Stimulated activated CD4-positive, alpha-beta T cell treated with anti-CD3 and anti-CD28 coated beads, TNF-alpha, amount 100 ng/mL, for 24 hours (primary cell): ENCODE results near the gene SCUBE1.

Source experiments
- DNase-seq, 3 experiments: peaks; one replicate each; pipeline ENCODE4 v3.0.0-alpha.2; 2020; ENCODE audit warnings: low read depth in 3 of 3

SCUBE1 gene

DNA sequence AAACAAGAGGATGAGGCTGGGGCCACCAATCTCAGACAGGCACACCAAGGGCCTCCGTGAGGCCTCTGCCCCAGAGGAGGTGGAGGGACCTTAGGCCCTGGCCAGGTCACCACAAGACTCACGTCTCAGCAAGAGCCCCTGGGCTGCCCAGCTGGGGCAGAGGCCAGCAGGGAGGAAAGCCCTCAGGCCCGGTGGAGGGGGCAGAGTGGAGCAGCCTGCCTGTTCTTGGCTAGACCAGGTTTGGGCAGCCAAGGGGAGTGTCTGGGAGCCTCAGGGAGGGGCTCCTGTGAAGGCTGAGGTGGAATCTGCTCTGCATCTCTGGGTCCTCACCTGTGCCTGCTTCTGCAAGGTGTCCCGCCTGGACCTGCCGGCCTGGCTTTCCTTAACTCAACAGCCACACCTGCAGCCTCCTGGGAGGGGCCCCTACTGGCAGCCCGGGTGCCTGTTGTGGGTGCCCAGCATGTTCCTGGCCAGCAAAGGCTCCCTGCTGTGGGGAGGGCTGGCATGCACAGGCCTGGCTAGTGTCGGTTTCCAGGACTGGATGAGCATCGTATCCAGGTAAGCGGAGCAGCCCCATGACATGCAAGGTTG is 168.1 kb downstream of the SCUBE1 start:
- no peak for DNase-seq

- no peak for DNase-seq
Measured at GRCh38 chr22:43173976-43174720, 169.0 kb downstream of the SCUBE1 start.

- no peak for DNase-seq
Measured at GRCh38 chr22:43173566-43173965, 169.6 kb downstream of the SCUBE1 start.

DNA sequence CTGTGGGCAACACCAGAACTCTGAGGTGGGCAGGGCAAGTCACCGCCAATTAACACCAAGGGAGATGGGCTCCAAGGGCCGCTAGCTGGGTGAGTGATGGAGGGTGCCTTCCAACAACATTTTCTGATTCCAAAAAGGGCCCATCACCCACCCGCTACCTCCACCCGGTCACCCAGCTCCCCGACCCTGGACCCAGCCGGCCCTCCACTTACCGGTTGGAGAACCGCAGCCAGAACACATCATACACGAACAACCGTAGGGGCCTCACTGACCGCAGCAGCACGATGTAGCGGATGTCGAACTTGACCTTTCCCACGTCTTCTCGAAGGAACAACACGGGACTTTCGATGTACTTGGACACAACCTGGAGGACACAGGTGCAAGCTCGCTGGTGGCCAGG is 171.0 kb downstream of the SCUBE1 start:
- no peak for DNase-seq

DNA sequence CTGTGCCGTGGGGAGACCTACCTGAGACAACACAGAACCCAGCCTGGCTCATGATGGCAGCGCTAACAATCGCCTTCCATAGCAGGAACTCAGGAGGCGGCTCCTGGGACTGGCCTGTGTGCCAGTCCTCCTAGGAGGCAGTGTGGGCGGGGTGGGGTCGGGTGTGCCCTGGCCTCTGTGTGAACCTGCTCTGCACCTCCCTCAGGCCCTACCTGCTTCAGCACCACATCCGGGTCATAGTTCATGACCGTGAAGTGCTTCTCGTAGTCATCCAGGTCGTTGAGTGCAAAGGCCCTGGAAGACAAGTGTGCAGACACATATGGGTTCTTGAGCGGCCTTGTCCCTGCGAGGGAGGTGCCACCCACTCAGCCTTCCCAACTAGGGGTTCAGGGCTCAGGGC is 171.6 kb downstream of the SCUBE1 start:
- DNase-seq: no peak

DNA sequence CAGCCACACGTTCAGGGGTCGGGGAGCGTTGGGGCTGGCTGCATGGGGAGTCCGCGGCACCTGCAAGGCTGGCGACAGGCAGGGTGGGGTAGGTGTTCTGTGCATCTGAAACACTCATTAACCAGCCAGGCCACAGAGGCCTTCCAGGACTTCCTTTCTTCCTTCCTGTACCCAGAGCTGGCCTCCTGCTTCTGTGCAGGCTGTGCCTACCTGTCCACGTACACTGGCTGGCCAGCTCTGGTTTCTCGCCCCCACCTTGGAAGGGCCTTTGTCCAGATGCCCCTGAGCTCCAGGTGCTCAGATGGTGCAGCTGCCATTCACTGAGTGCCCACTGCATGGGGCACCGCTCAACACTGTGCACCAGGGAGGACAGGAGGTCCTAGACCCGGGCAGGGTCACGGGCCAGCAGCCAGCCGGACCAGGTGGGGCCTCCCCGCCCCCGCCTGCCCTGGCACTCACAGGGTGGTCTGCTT is 172.1 kb downstream of the SCUBE1 start:
- no peak for DNase-seq

DNA sequence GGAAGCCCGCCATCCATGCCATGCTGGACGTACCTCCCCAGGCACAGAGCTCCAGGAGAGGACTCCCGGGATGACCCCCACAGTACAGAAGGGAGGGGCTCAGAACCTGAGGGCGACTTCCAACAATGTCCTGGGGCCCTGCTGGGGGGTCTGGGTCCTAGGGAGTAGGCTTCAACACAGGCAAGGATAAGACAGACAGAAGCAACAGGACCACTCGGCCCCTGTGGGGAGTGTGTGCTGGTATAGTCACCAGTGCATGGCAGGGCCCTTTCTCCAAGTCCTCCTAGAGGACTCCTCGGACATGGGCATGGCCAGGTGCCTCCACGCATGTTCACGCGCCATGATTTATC is 173.1 kb downstream of the SCUBE1 start:
- no peak for DNase-seq

GRCh38 chr22:43169310-43170130 is 173.7 kb downstream of the SCUBE1 start:
- DNase-seq: no peak

DNA sequence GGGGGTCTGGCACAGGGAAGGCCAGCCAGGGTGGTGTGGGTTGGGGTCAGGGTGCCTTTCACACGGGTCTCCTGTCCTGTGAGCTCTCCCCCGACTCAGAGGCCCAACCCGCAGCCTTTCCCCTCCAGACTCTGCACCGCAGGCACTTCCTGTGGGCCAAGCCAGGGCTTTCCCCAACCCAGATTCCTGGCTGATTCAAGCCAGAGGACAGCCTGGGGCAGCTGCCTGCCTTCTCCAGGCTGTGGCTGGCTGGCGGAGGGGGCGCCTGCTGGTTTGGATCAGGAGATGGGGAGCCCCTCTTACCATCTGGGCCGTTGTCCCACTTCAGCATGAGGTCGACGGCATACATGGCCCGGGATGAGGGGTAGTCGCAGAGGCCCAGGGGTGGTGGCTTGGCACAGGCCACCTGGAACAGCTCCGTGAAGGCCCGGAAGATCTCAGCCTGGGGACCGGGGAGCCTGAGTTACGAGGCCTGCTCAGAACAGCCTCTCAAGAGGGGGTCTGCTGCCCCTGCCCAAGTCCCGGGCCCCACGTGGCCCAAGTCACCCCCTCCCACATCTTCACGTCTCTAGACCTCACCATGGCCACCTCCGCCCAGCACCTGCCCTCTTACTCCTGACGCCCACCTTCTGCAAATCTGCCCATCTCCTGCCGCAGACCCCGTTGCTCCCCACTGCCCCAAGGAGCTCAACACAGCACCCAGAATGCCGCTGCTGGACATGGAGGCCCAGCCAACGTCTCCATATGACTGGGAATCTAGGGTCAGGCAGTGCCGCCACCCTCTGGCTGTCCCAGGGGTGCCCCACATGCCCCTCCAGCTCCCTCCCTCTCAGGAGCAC is 174.5 kb downstream of the SCUBE1 start:
- no peak for DNase-seq

DNA sequence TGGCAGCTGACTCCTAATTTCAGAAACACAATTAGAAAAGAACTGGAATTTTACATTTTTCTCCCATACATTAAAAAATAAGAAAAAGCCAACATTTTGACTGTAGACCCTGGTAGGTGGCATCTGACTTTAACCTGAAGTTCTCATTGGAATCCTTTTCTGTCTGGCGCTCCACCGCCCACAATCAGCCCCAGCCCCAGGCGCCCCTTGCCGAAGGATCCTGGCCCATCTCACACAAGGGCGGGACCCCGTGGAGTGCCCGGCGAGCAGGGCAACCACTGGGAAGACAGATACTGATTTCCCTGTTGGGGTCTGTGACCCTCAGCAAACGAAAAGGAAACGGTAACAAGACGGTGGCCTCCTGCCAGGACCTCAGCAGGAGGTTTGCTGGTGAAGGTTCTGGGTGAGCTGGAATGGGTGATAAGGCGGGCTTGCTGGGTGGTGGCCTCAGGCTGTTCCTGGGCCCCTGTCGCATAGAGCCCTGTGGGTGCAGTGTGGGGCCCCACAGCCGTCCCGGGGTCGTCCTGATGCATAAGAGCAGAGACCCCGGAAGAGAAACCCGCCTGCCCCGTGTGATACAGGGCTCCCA is 176.1 kb downstream of the SCUBE1 start:
- DNase-seq: no peak

- no peak for DNase-seq
Measured at GRCh38 chr22:43166132-43166930, 176.8 kb downstream of the SCUBE1 start.

GRCh38 chr22:43164636-43165035 is 178.5 kb downstream of the SCUBE1 start:
- no peak for DNase-seq

GRCh38 chr22:43163241-43163795 is 179.9 kb downstream of the SCUBE1 start:
- no peak for DNase-seq

DNA sequence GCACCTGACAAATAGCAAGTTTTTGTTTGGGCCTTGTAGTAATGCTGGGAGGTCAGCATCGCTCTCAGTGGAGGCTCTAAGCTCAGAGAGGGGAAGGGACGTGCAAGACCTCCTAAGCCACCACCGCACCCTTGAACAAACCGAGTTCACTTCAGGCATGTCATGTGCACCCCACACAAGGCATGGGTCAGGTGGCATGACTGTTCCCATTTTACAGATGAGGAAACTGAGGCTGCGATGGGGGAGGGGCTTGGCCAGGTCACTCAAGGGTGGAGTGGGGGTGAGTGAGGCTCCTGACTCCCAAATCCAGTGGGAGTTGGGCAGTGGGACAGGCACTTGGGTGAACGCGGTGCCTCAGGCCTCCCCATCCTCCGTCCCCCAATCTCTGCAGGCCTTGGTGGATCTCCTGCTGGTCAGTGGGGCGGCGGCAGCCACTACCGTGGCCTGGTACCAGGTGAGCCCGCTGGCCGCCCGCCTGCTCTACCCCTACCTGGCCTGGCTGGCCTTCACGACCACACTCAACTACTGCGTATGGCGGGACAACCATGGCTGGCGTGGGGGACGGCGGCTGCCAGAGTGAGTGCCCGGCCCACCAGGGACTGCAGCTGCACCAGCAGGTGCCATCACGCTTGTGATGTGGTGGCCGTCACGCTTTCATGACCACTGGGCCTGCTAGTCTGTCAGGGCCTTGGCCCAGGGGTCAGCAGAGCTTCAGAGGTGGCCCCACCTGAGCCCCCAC is 180.6 kb downstream of the SCUBE1 start:
- DNase-seq: no peak

DNA sequence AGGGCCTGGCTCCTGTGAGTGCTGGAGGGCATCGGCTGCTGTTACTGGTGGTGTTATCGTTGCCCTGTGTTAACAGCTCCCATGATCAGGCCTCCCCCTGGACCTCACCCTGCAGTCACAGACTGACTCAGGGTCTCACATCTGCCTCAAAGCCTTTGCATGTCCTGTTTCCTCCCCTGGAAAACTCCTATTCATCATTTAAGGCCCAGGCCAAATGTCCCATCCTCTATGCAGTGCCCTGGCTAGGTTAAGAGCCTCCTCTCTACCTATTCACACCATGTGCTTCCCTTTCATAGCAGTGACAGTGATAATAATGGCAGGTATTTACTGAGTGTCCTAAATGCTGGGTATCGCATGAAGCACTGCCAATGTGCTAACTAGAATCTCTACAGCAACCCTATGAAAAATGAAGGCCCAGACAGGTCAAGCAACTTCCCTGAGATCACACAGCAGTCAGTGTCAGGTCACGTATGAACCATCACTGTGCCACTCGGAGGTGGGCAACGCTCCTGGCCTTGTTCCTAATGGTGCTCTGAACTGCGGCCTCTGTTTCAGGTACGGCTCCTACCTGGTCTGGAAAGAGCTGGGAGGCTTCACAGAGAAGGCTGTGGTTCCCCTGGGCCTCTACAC is 182.6 kb downstream of the SCUBE1 start:
- DNase-seq: no peak

DNA sequence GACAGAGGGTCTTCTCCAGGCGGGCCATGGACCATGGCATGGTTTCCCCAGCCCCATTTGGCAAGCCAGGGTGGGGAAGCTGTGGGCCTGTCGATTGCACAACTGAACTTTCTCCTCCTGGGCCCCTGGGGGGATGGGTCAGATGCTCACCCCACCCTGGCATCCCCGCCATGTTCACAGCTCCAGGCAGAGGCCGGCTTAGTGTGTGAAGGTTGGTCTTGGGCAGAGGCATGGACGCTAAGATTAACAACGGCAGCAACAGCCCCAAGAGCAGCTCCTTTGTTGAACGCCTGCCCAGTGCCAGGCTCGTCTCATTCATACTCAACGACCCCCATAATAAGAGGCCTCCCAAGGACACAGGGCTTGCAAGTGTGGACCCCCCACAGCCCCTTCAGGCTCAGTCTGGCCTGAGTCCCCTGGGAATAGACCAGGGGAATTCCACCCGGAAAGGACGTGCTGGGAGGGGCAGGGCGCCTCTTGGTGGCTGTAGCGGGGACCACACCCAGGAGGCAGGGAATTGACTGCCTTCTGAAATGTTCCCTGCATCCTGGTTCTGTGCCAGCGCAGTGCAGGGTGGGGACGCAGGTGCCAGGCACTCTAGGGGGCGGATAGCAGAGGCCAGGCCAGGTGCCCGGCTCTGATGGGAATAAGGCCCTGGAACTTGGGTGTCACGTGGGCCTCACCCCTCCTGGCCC is 183.5 kb downstream of the SCUBE1 start:
- DNase-seq: no peak

- DNase-seq: no peak
Measured at GRCh38 chr22:43158778-43159483, 184.2 kb downstream of the SCUBE1 start.
